HEK293 (cell line): Measurements from ENCODE around the gene HDLBP.

Experiments
- EGR2 ChIP-seq: fragments of 450-650 bp; formaldehyde crosslinking; IDR thresholded peaks from 2 replicates; pipeline ENCODE4 v1.5.1; 2016; ENCODE audit warnings: low read depth, missing biosample characterization, missing genetic modification characterization
- ELK4 ChIP-seq: IDR thresholded peaks from 2 replicates; pipeline ENCODE4 v1.6.1; 2011; ENCODE audit warnings: mild to moderate bottlenecking, low read depth, low read length, borderline replicate concordance
- HOXC10 ChIP-seq: sonication (generic); formaldehyde crosslinking; IDR thresholded peaks from 2 replicates; pipeline ENCODE4 v1.8.1; 2023; ENCODE audit warnings: mild to moderate bottlenecking, missing genetic modification reagents
- IKZF3 ChIP-seq: fragments of 450-650 bp; IDR thresholded peaks from 2 replicates; pipeline ENCODE4 v1.5.0; 2018; ENCODE audit warnings: missing biosample characterization, mild to moderate bottlenecking, missing genetic modification characterization, moderate library complexity
- INSM2 ChIP-seq: fragments of 450-650 bp; formaldehyde crosslinking; IDR thresholded peaks from 2 replicates; pipeline ENCODE4 v1.5.1; 2016; ENCODE audit warnings: missing biosample characterization, missing genetic modification characterization
- KLF1 ChIP-seq: fragments of 450-650 bp; formaldehyde crosslinking; IDR thresholded peaks from 2 replicates; pipeline ENCODE4 v1.5.1; 2016; ENCODE audit warnings: missing biosample characterization, missing genetic modification characterization
- KLF16 ChIP-seq: fragments of 450-650 bp; formaldehyde crosslinking; IDR thresholded peaks from 2 replicates; pipeline ENCODE4 v1.5.1; 2017; ENCODE audit warnings: missing biosample characterization, missing genetic modification characterization
- KLF7 ChIP-seq: fragments of 450-650 bp; formaldehyde crosslinking; IDR thresholded peaks from 2 replicates; pipeline ENCODE4 v1.5.1; 2016; ENCODE audit warnings: missing biosample characterization, missing genetic modification characterization, borderline replicate concordance
- KLF8 ChIP-seq: fragments of 450-650 bp; formaldehyde crosslinking; IDR thresholded peaks from 2 replicates; pipeline ENCODE4 v1.5.1; 2016; ENCODE audit warnings: missing biosample characterization, missing genetic modification characterization
- KLF9 ChIP-seq: fragments of 450-650 bp; formaldehyde crosslinking; IDR thresholded peaks from 2 replicates; pipeline ENCODE4 v1.5.1; 2016; ENCODE audit warnings: missing biosample characterization, missing genetic modification characterization, low read depth
- MYNN ChIP-seq: fragments of 450-650 bp; formaldehyde crosslinking; IDR thresholded peaks from 2 replicates; pipeline ENCODE4 v1.5.1; 2016; ENCODE audit warnings: missing biosample characterization, missing genetic modification characterization, borderline replicate concordance
- OSR2 ChIP-seq: fragments of 450-650 bp; formaldehyde crosslinking; IDR thresholded peaks from 2 replicates; pipeline ENCODE4 v1.5.1; 2016; ENCODE audit warnings: missing biosample characterization, missing genetic modification characterization
- SP2 ChIP-seq: fragments of 450-650 bp; formaldehyde crosslinking; IDR thresholded peaks from 2 replicates; pipeline ENCODE4 v1.5.1; 2016; ENCODE audit warnings: missing biosample characterization, missing genetic modification characterization
- WT1 ChIP-seq: fragments of 450-650 bp; formaldehyde crosslinking; IDR thresholded peaks from 2 replicates; pipeline ENCODE4 v1.5.1; 2016; ENCODE audit warnings: missing biosample characterization, missing genetic modification characterization
- ZBTB17 ChIP-seq: fragments of 450-650 bp; formaldehyde crosslinking; IDR thresholded peaks from 2 replicates; pipeline ENCODE4 v1.5.1; 2016; ENCODE audit warnings: missing biosample characterization, missing genetic modification characterization
- ZBTB20 ChIP-seq: fragments of 450-650 bp; formaldehyde crosslinking; IDR thresholded peaks from 2 replicates; pipeline ENCODE4 v1.5.1; 2016; ENCODE audit warnings: missing biosample characterization, missing genetic modification characterization
- ZBTB6 ChIP-seq: fragments of 450-650 bp; formaldehyde crosslinking; IDR thresholded peaks from 2 replicates; pipeline ENCODE4 v1.5.1; 2017; ENCODE audit warnings: missing biosample characterization, missing genetic modification characterization
- ZNF140 ChIP-seq: fragments of 450-650 bp; formaldehyde crosslinking; IDR thresholded peaks from 2 replicates; pipeline ENCODE4 v1.5.1; 2016; ENCODE audit warnings: missing biosample characterization, missing genetic modification characterization
- ZNF157 ChIP-seq: fragments of 450-650 bp; formaldehyde crosslinking; IDR thresholded peaks from 2 replicates; pipeline ENCODE4 v1.5.1; 2016; ENCODE audit warnings: missing biosample characterization, missing genetic modification characterization
- ZNF292 ChIP-seq: fragments of 450-650 bp; formaldehyde crosslinking; IDR thresholded peaks from 2 replicates; pipeline ENCODE4 v1.5.1; 2016; ENCODE audit warnings: low read depth, missing biosample characterization, missing genetic modification characterization, borderline replicate concordance
- ZNF335 ChIP-seq: fragments of 450-650 bp; formaldehyde crosslinking; conservative IDR thresholded peaks from 2 replicates; pipeline ENCODE4 v1.5.1; 2016; ENCODE audit warnings: missing biosample characterization, missing genetic modification characterization
- ZNF341 ChIP-seq: fragments of 450-650 bp; formaldehyde crosslinking; IDR thresholded peaks from 2 replicates; pipeline ENCODE4; 2016; ENCODE audit warnings: low read depth, missing biosample characterization, missing genetic modification characterization
- ZNF398 ChIP-seq: fragments of 450-650 bp; formaldehyde crosslinking; IDR thresholded peaks from 2 replicates; pipeline ENCODE4 v1.5.1; 2017; ENCODE audit warnings: missing biosample characterization, missing genetic modification characterization
- ZNF404 ChIP-seq: fragments of 450-650 bp; formaldehyde crosslinking; IDR thresholded peaks from 2 replicates; pipeline ENCODE4 v1.5.1; 2017; ENCODE audit warnings: missing biosample characterization, missing genetic modification characterization
- ZNF416 ChIP-seq: fragments of 450-650 bp; formaldehyde crosslinking; IDR thresholded peaks from 2 replicates; pipeline ENCODE4 v1.5.1; 2016; ENCODE audit warnings: missing biosample characterization, missing genetic modification characterization
- ZNF501 ChIP-seq: fragments of 450-650 bp; formaldehyde crosslinking; IDR thresholded peaks from 2 replicates; pipeline ENCODE4 v1.5.1; 2016; ENCODE audit warnings: missing biosample characterization, missing genetic modification characterization
- ZNF521 ChIP-seq: fragments of 450-650 bp; formaldehyde crosslinking; IDR thresholded peaks from 2 replicates; pipeline ENCODE4 v1.5.1; 2017; ENCODE audit warnings: missing biosample characterization, mild to moderate bottlenecking, missing genetic modification characterization
- ZNF529 ChIP-seq: fragments of 450-650 bp; formaldehyde crosslinking; IDR thresholded peaks from 2 replicates; pipeline ENCODE4 v1.5.1; 2017; ENCODE audit warnings: missing genetic modification characterization, missing biosample characterization; ENCODE audit not compliant: insufficient replicate concordance
- ZNF544 ChIP-seq: fragments of 450-650 bp; formaldehyde crosslinking; IDR thresholded peaks from 2 replicates; pipeline ENCODE4 v1.5.0; 2017; ENCODE audit warnings: missing biosample characterization, missing genetic modification characterization
- ZNF561 ChIP-seq: fragments of 450-650 bp; IDR thresholded peaks from 2 replicates; pipeline ENCODE4 v1.5.1; 2018; ENCODE audit warnings: missing biosample characterization, missing genetic modification characterization, borderline replicate concordance
- ZNF629 ChIP-seq: fragments of 450-650 bp; formaldehyde crosslinking; IDR thresholded peaks from 2 replicates; pipeline ENCODE4 v1.5.1; 2017; ENCODE audit warnings: missing biosample characterization, missing genetic modification characterization
- ZNF660 ChIP-seq: fragments of 450-650 bp; IDR thresholded peaks from 2 replicates; pipeline ENCODE4 v1.5.1; 2018; ENCODE audit warnings: missing biosample characterization, mild to moderate bottlenecking, missing genetic modification characterization
- ZNF768 ChIP-seq: fragments of 450-650 bp; formaldehyde crosslinking; IDR thresholded peaks from 2 replicates; pipeline ENCODE4 v1.5.1; 2018; ENCODE audit warnings: missing biosample characterization, mild to moderate bottlenecking, missing genetic modification characterization
- ZSCAN23 ChIP-seq: fragments of 450-650 bp; formaldehyde crosslinking; IDR thresholded peaks from 2 replicates; pipeline ENCODE4 v1.5.1; 2016; ENCODE audit warnings: missing biosample characterization, missing genetic modification characterization
- ZXDB ChIP-seq: fragments of 450-650 bp; formaldehyde crosslinking; IDR thresholded peaks from 2 replicates; pipeline ENCODE4 v1.5.1; 2016; ENCODE audit warnings: missing biosample characterization, missing genetic modification characterization

The HDLBP gene

GRCh38 chr2:241354668-241355658 lies 39.5 kb upstream of the HDLBP start (continued):
- TF ChIP-seq KLF8 (tag by site-specific recombination) (peak; percentile 63; the same call in 1 of the 2 replicates), ZNF521 (tag by site-specific recombination) (no peak), KLF7 (peak; percentile 20; the same call in 1 of the 2 replicates), ZXDB (peak; percentile 68), ELK4 (no peak), WT1 (peak; percentile 36; the same call in 1 of the 2 replicates), SP2 (tag by site-specific recombination) (peak; percentile 51), ZNF292 (no peak), ZNF529 (no peak), OSR2 (no peak), ZNF335 (tag by site-specific recombination) (peak; percentile 72), ZBTB6 (no peak), ZNF341 (tag by site-specific recombination) (peak; percentile 84), ZNF561 (tag by site-specific recombination) (no peak), ZNF768 (tag by site-specific recombination) (no peak), ZNF398 (no peak), ZNF416 (tag by site-specific recombination) (no peak), ZNF629 (tag by site-specific recombination) (peak; percentile 31), KLF16 (tag by site-specific recombination) (no peak), EGR2 (0 out of 2 replicates have a peak, but pooled peaks have one; percentile 32), ZNF140 (no peak), ZBTB20 (tag by site-specific recombination) (peak; percentile 66), MYNN (peak; percentile 14; the same call in 1 of the 2 replicates), ZNF660 (no peak), HOXC10 (no peak), ZNF157 (tag by site-specific recombination) (no peak), KLF1 (tag by site-specific recombination) (peak; percentile 34; the same call in 1 of the 2 replicates), INSM2 (tag by site-specific recombination) (no peak), KLF9 (tag by site-specific recombination) (0 out of 2 replicates have a peak, but pooled peaks have one; percentile 21), ZBTB17 (tag by site-specific recombination) (peak; percentile 82), ZNF544 (no peak), ZSCAN23 (tag by site-specific recombination) (no peak), IKZF3 (tag by site-specific recombination) (0 out of 2 replicates have a peak, but pooled peaks have one; percentile 33), ZNF404 (tag by site-specific recombination) (no peak), ZNF501 (tag by site-specific recombination) (peak; percentile 53; the same call in 1 of the 2 replicates)
